ENCODE measurements around the gene CTAG1A. TPM values are rescaled to one million over a fixed set of nuclear protein-coding genes. Genes with fewer than 3 reads are reported as not detected.

Gene CTAG1A
- total RNA-seq: not detected in 2 replicates

DNA sequence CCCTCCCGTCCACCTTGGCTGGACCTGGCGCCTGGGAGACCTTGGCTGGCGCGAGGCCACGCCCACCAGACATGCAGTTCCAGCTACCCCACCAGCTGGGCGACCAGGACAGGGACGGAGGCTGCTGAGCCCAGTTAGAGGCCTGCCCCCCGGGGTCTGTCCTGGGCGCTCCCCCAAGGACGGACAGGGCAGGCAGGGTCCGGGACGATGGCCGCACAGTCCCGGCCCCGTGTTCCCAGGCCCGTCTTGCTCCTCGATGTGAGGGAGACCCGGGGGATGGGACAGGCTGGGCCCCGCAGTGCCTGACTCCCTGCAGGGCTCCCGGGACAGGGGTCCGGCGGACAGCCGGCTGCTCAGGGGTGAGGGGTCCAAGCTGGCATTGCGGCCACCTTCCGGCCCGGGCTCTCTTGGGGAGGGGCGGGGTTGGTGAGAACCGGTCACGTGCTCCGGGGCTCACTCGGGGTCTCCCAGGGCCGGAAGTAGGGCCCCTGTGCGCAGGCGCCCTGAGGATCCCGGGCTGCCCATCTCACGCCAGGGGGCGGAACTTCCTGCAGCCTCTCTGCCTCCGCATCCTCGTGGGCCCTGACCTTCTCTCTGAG, at the start of gene CTAG1A:
Gene CTAG1A, plus strand, starts transcription at position 549 of the 599 bp plus-strand sequence. CDS start 74 bp downstream, outside the sequence.

DNA sequence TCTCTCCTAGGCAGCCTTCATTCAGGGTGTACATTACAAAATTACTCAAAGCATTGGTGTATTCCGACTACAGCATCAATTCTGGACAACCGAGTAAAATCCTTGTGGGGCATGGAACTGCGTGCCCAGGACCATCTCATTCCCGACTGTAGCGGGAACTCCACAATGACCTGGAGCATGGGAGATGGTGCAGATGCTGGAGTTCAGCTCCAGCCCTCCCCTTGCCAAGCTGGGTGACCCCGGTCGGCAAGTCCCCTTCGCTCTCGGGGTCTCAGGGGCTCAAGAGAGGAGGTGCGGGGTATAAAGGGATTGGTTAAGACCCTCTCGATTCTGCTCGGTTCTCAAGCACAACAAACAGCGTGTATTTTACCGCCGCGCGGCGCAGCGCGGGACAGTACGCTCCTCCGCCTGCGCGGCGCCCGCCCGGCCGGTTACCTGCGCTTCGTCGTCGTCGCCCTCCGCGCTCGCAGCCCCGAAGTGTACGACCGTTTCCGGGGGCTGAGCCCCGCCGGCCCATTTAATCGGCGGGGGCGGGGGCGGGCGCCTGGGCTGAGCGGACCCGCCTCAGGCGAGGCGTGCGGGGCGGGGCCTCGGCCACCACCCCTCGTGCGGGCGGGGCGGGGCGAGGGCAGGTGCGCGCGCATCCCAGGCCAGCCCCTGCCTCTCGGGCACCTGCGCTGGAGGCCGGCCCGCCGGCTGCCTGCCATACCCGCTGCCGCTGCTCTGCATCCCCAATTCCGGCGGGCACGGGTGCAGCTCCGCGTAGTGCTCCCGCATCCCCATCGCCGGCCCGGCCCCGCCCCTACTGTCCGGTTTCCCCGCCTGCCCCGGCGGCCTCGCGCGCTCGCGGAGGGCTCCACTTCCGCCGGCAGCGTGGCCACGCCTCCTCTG, 38.3 kb upstream of the CTAG1A start, which contains the start of gene G6PD:
Gene G6PD, minus strand, starts transcription at position 493 of the 891 bp plus-strand sequence. CDS start 691 bp downstream, outside the sequence.

DNA sequence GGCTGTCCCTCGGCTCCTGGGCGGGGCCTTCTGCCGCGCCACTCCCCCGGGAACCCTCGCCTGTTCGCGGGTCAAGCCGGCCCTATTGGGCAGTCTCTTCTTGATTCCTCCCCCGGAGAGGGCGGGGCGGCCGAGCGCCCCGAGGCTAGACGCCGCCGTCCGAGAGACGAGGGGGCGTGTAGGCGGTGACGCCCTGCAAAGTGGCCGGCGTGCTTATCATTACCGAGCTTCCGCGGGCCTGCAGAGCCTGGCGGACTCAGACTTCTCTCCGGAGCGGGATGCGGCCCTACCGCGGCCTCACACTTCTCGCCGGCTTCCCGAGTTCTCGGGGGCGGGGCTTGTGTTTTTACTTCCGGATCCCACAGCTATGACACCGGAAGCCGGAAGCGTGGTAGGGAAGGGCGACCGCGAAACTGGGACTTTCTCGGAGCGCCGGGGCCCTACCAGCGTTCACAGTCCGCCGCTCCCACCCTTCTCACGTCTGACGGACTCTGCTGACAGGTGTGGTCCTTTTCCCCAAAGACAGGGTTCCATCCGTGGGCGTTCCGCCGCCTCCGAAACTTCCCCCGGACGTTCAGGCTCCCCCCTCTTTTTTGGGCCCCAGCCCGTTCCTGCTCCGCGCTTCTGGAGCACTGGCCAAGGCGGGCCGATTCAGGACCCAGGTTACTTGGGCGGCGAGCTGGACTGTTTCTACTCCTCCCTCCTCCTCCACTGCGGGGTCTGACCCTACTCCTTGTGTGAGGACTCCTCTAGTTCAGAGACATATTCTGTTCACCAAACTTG, 37.5 kb upstream of the CTAG1A start, which contains the start of gene IKBKG:
Gene IKBKG, plus strand, starts transcription at position 376 of the 783 bp plus-strand sequence. CDS start 4,383 bp downstream, outside the sequence.

DNA sequence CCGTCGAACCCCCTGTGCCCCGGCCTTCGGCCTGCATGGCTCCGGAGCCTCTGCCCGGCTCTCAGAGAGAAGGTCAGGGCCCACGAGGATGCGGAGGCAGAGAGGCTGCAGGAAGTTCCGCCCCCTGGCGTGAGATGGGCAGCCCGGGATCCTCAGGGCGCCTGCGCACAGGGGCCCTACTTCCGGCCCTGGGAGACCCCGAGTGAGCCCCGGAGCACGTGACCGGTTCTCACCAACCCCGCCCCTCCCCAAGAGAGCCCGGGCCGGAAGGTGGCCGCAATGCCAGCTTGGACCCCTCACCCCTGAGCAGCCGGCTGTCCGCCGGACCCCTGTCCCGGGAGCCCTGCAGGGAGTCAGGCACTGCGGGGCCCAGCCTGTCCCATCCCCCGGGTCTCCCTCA, 34.2 kb downstream of the CTAG1A start, which contains the start of gene CTAG1B:
Gene CTAG1B, minus strand, starts transcription at position 101 of the 400 bp plus-strand sequence. Its CDS starts 64 bp downstream, at position 37.

Small RNA genes lying within 50 kb of the gene (small RNA-seq; reads per million reads assigned to genes)
- not detected for gene AC244090.1
- not detected for gene AC244107.2

Other genes starting within 250 kb of the CTAG1A start
- 500 and 1,798 TPM in 2 replicates for gene FLNA, start 210.5 kb upstream of the CTAG1A start, total RNA-seq
- 32.2 and 45.9 TPM in 2 replicates for gene EMD, start 205.8 kb upstream of the CTAG1A start, total RNA-seq
- gene RPL10, start 186.8 kb upstream of the CTAG1A start, total RNA-seq: 1,858 and 2,253 TPM in 2 replicates
- gene DNASE1L1, start 175.9 kb upstream of the CTAG1A start, total RNA-seq: 65.4 and 86.4 TPM in 2 replicates
- gene TAFAZZIN, start 173.6 kb upstream of the CTAG1A start, total RNA-seq: 21.2 and 25.1 TPM in 2 replicates
- gene ATP6AP1, start 156.5 kb upstream of the CTAG1A start, total RNA-seq: 76.7 and 89.1 TPM in 2 replicates
- 74.9 and 75.0 TPM in 2 replicates for gene GDI1, start 148.0 kb upstream of the CTAG1A start, total RNA-seq
- gene FAM50A, start 141.0 kb upstream of the CTAG1A start, total RNA-seq: 25.5 and 28.8 TPM in 2 replicates
- 21.6 and 23.9 TPM in 2 replicates for gene PLXNA3, start 126.9 kb upstream of the CTAG1A start, total RNA-seq
- gene LAGE3, start 105.9 kb upstream of the CTAG1A start, total RNA-seq: 31.4 and 42.2 TPM in 2 replicates
- 48.7 and 56.2 TPM in 2 replicates for gene UBL4A, start 98.5 kb upstream of the CTAG1A start, total RNA-seq
- gene SLC10A3, start 94.5 kb upstream of the CTAG1A start, total RNA-seq: 56.9 and 65.6 TPM in 2 replicates
- 25.9 and 31.6 TPM in 2 replicates for gene FAM3A, start 68.9 kb upstream of the CTAG1A start, total RNA-seq
- 44.8 and 112 TPM in 2 replicates for gene G6PD, start 38.3 kb upstream of the CTAG1A start, total RNA-seq
- 12.2 and 16.1 TPM in 2 replicates for gene IKBKG, start 37.5 kb upstream of the CTAG1A start, total RNA-seq
- not detected in 2 replicates for gene CTAG1B, start 34.1 kb downstream of the CTAG1A start, total RNA-seq
- 0.39 TPM in 1 of 2 replicates, not detected in the other for gene CTAG2, start 68.4 kb downstream of the CTAG1A start, total RNA-seq
- 0.11 and 0.39 TPM in 2 replicates for gene GAB3, start 165.9 kb downstream of the CTAG1A start, total RNA-seq
- gene DKC1, start 177.7 kb downstream of the CTAG1A start, total RNA-seq: 20.4 and 26.1 TPM in 2 replicates
- gene MPP1, start 220.4 kb downstream of the CTAG1A start, total RNA-seq: 6.7 and 9.2 TPM in 2 replicates
- not detected in 2 replicates for gene SMIM9, start 249.5 kb downstream of the CTAG1A start, total RNA-seq

Measured in placental epithelial cell (primary cell).